SK-N-SH (cell line): Measurements from ENCODE around the gene LHPP. TPM values are rescaled to one million over a fixed set of nuclear protein-coding genes. Genes with fewer than 3 reads are reported as not detected.

Source experiments
- CTCF ChIA-PET: fragments of 300-600, 350-600 bp; formaldehyde crosslinking; extraction: SDS; loops from one replicate; lab custom pipeline; 2021; lab: Yijun Ruan, JAX
- POLR2A ChIA-PET: fragments of 350-600 bp; sonication (Branson Sonifier 250); formaldehyde crosslinking; extraction: SDS; loops from one replicate; lab custom pipeline; 2020; ENCODE audit warnings: antibody characterized with exemption, inconsistent platforms; lab: Yijun Ruan, JAX
- DNase-seq: peaks from one replicate; pipeline ENCODE4 v3.0.0; 2012
- H2AFZ ChIP-seq: fragments of 200-600 bp; sonication (generic); 2 replicates; pipeline ENCODE4 v1.8.1; 2016; ENCODE audit warnings: antibody characterized with exemption, mild to moderate bottlenecking, low read depth
- H3F3A ChIP-seq: fragments of 200-600 bp; sonication (generic); replicated peaks from 2 replicates; pipeline ENCODE3; 2016; ENCODE audit warnings: antibody characterized with exemption, mild to moderate bottlenecking; ENCODE audit not compliant: insufficient read depth
- H3K27ac ChIP-seq, 2 experiments: fragments of 200-500 bp in 1 of 2; fragments of 200-600 bp in 1 of 2; sonication (Bioruptor generic) in 1 of 2; sonication (generic), shearing (Covaris generic) in 1 of 2; 2 replicates each; pipeline versions ENCODE4 v1.5.1 to v1.6.1; 2014 to 2016; ENCODE audit warnings: low read depth in 2 of 2, inconsistent platforms in 1 of 2, low read length in 1 of 2, mild to moderate bottlenecking in 1 of 2, mixed read lengths in 1 of 2
- H3K27me3 ChIP-seq: fragments of 200-600 bp; sonication (generic), shearing (Covaris generic); 2 replicates; pipeline ENCODE4 v1.6.1; 2016; ENCODE audit warnings: mixed run types; ENCODE audit not compliant: insufficient read depth
- H3K36me3 ChIP-seq, 2 experiments: fragments of 200-500 bp in 1 of 2; fragments of 200-600 bp in 1 of 2; sonication (Bioruptor generic) in 1 of 2; sonication (generic) in 1 of 2; replicated peaks in 1 of 2; 2 replicates each; pipeline versions ENCODE3 to v1.5.1; 2014 to 2016; ENCODE audit warnings: low read length in 1 of 2, mild to moderate bottlenecking in 1 of 2; ENCODE audit not compliant: insufficient read depth in 2 of 2, control insufficient read depth in 1 of 2
- H3K4me1 ChIP-seq, 2 experiments: fragments of 200-500 bp in 1 of 2; fragments of 200-600 bp in 1 of 2; sonication (Bioruptor generic) in 1 of 2; sonication (generic), shearing (Covaris generic) in 1 of 2; 2 replicates each; pipeline versions ENCODE4 v1.5.1 to v1.6.1; 2014 to 2016; ENCODE audit warnings: low read depth in 1 of 2, low read length in 1 of 2, mixed run types in 1 of 2; ENCODE audit not compliant: insufficient read depth in 2 of 2, control insufficient read depth in 1 of 2
- H3K4me2 ChIP-seq: fragments of 200-600 bp; sonication (generic), shearing (Covaris generic); 2 replicates; pipeline ENCODE4 v1.6.1; 2017; ENCODE audit warnings: mixed run types
- H3K4me3 ChIP-seq, 2 experiments: fragments of 200-500 bp in 1 of 2; fragments of 200-600 bp in 1 of 2; sonication (Bioruptor generic) in 1 of 2; sonication (generic), shearing (Covaris generic) in 1 of 2; 2 replicates each; pipeline versions ENCODE4 v1.5.1 to v1.8.1; 2014 to 2016; ENCODE audit warnings: low read depth in 2 of 2, inconsistent platforms in 1 of 2, low read length in 1 of 2, mild to moderate bottlenecking in 1 of 2, mixed read lengths in 1 of 2, moderate library complexity in 1 of 2
- H3K79me2 ChIP-seq: fragments of 200-600 bp; sonication (generic); 2 replicates; pipeline ENCODE4 v1.8.1; 2017; ENCODE audit warnings: mild to moderate bottlenecking; ENCODE audit not compliant: insufficient read depth
- H3K9ac ChIP-seq: fragments of 200-600 bp; sonication (generic); 2 replicates; pipeline ENCODE4 v1.6.1; 2017; ENCODE audit warnings: mixed run types
- H3K9me2 ChIP-seq: fragments of 200-600 bp; sonication (generic); 2 replicates; pipeline ENCODE4 v1.6.1; 2017; ENCODE audit warnings: mixed run types
- H3K9me3 ChIP-seq: fragments of 200-600 bp; sonication (generic); 2 replicates; pipeline ENCODE4 v1.6.1; 2017; ENCODE audit warnings: mixed run types, mild to moderate bottlenecking, moderate library complexity
- H4K20me1 ChIP-seq: fragments of 200-600 bp; sonication (generic); 2 replicates; pipeline ENCODE4 v1.6.1; 2017; ENCODE audit warnings: mild to moderate bottlenecking, mixed run types; ENCODE audit not compliant: insufficient read depth
- FOSL2 ChIP-seq: IDR thresholded peaks from 2 replicates; pipeline ENCODE4 v1.4.0; 2012; ENCODE audit warnings: low read depth, mild to moderate bottlenecking, moderate library complexity, borderline replicate concordance
- FOXJ3 ChIP-seq: sonication (generic); formaldehyde crosslinking; IDR thresholded peaks from 2 replicates; pipeline ENCODE4 v1.5.1; 2020; ENCODE audit warnings: mild to moderate bottlenecking, missing genetic modification reagents
- GATA2 ChIP-seq: sonication (generic); formaldehyde crosslinking; IDR thresholded peaks from 2 replicates; pipeline ENCODE4 v1.5.0; 2020; ENCODE audit warnings: mild to moderate bottlenecking, missing genetic modification reagents
- JUND ChIP-seq: IDR thresholded peaks from 2 replicates; pipeline ENCODE4 v1.4.0; 2012
- POLR2AphosphoS5 ChIP-seq: IDR thresholded peaks from 2 replicates; pipeline ENCODE4 v1.6.1; 2012; ENCODE audit warnings: low read depth, low read length
- RAD21 ChIP-seq: IDR thresholded peaks from 2 replicates; pipeline ENCODE4 v1.6.1; 2012; ENCODE audit warnings: mild to moderate bottlenecking, low read length
- RCOR1 ChIP-seq: fragments of 150-350 bp; IDR thresholded peaks from 2 replicates; pipeline ENCODE4 v1.6.1; 2017; ENCODE audit warnings: antibody characterized with exemption, low read length
- TEAD4 ChIP-seq: IDR thresholded peaks from 2 replicates; pipeline ENCODE4 v1.4.0; 2012; ENCODE audit warnings: mild to moderate bottlenecking, borderline replicate concordance; ENCODE audit not compliant: insufficient read depth
- USF1 ChIP-seq: IDR thresholded peaks from 2 replicates; pipeline ENCODE4 v1.4.0; 2012; ENCODE audit warnings: low read depth, borderline replicate concordance
- USF2 ChIP-seq: fragments of 150-350 bp; IDR thresholded peaks from 2 replicates; pipeline ENCODE4 v1.6.1; 2017; ENCODE audit warnings: antibody characterized with exemption, low read length, low read depth, borderline replicate concordance
- WGBS: methylation state at CpG from one replicate; pipeline ENCODE4 v1.1.6; 2017; ENCODE audit warnings: low lambda C conversion rate; 5-methylcytosine and 5-hydroxymethylcytosine counted together
- polyA plus RNA-seq, 3 experiments: library from polyadenylated mRNA; depleted of rRNA; stranded (reverse); fragments of >200 nt; gene quantifications; 2 replicates each; pipeline ENCODE4 v1.2.3, GENCODE V29; 2012
- TF ChIP-seq, protein P1 (sequence below): fragments of 200-600 bp; sonication (generic); IDR thresholded peaks from 2 replicates; pipeline ENCODE4 v1.6.1; 2017; ENCODE audit warnings: antibody characterized with exemption, mild to moderate bottlenecking, moderate library complexity
- TF ChIP-seq, protein P2 (sequence below): IDR thresholded peaks from 2 replicates; pipeline ENCODE4; 2012

LHPP gene
- polyA plus RNA-seq, 1 of the 3 experiments (the other 2 are of a cell fraction), result 29.8 TPM

DNA sequence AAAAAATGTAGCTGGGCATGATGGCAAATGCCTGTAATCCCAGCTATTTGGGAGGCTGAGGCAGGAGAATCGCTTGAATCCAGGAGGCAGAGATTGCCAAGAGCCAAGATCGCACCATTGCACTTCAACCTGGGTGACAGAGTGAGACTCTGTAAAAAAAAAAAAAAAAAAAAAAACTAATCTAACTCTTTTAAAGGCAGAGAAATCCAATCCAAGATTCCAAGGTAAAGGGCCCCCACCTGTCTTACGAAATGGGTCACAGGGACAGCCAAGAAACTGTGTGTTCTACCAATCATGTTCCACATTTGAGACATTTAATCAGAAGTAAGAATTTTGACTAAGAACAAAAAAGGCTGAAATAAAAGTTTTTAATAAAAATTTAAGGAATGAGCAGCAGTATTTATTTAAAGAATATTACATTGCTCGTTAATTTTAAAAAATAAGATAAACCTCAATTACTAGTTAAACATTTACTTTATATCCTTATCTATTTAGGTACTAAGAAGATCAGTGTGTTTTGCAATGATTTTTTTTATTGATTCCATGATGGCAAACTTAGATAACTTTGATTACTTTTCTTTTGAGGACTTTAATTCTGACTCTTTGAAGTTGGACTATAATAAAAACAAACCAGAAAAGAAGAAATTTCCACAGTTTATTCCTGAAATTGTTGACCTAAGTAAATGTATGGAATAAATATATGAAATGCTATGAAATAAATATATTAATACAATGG is 36.2 kb upstream of the LHPP start:
- WGBS, result 74% methylated on average over 4 of the region's 4 CpGs
- DNase-seq, result no peak
- no peaks in the 10 kb centered on the region for H3F3A ChIP-seq
- CTCF ChIA-PET, result interaction anchor here (0.6 kb wide), 1 partner anchor 98 kb away, joined by 3 read pairs; no protein-coding TSS in a partner anchor
- no peak overlapping the region for H2AFZ ChIP-seq
- no peak for TF ChIP-seq RCOR1
- TF ChIP-seq USF2, result no peak
- TF ChIP-seq POLR2AphosphoS5, result no peak
- no peak for TF ChIP-seq GATA2 (CRISPR knock-in tag)
- no peak for TF ChIP-seq FOXJ3 (CRISPR knock-in tag)
- TF ChIP-seq, protein P1, sequence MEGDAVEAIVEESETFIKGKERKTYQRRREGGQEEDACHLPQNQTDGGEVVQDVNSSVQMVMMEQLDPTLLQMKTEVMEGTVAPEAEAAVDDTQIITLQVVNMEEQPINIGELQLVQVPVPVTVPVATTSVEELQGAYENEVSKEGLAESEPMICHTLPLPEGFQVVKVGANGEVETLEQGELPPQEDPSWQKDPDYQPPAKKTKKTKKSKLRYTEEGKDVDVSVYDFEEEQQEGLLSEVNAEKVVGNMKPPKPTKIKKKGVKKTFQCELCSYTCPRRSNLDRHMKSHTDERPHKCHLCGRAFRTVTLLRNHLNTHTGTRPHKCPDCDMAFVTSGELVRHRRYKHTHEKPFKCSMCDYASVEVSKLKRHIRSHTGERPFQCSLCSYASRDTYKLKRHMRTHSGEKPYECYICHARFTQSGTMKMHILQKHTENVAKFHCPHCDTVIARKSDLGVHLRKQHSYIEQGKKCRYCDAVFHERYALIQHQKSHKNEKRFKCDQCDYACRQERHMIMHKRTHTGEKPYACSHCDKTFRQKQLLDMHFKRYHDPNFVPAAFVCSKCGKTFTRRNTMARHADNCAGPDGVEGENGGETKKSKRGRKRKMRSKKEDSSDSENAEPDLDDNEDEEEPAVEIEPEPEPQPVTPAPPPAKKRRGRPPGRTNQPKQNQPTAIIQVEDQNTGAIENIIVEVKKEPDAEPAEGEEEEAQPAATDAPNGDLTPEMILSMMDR, result no peak
- no peak for TF ChIP-seq JUND
- TF ChIP-seq FOSL2, result no peak
- no peak for TF ChIP-seq RAD21
- TF ChIP-seq TEAD4, result no peak
- no peak for TF ChIP-seq USF1
- TF ChIP-seq, protein P2, sequence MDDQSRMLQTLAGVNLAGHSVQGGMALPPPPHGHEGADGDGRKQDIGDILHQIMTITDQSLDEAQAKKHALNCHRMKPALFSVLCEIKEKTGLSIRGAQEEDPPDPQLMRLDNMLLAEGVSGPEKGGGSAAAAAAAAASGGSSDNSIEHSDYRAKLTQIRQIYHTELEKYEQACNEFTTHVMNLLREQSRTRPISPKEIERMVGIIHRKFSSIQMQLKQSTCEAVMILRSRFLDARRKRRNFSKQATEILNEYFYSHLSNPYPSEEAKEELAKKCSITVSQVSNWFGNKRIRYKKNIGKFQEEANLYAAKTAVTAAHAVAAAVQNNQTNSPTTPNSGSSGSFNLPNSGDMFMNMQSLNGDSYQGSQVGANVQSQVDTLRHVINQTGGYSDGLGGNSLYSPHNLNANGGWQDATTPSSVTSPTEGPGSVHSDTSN, result no peak
- TF ChIP-seq, all 33 proteins: peak for 0
- H3K4me1 ChIP-seq, result no peaks in the 10 kb centered on the region
- H3K9me3 ChIP-seq, result no peaks in the 10 kb centered on the region
- POLR2A ChIA-PET, result no interaction called here
- H3K36me3 ChIP-seq, result no peaks in the 10 kb centered on the region
- no peak overlapping the region for H3K9ac ChIP-seq
- no peaks in the 10 kb centered on the region for H3K79me2 ChIP-seq
- H3K27me3 ChIP-seq, result peaks cover 39% of the 10 kb centered on the region; the same call in 1 of the 2 replicates
- no peak overlapping the region for H3K4me3 ChIP-seq
- no peaks in the 10 kb centered on the region for H4K20me1 ChIP-seq
- H3K9me2 ChIP-seq, result no peaks in the 10 kb centered on the region
- no peak overlapping the region for H3K27ac ChIP-seq
- no peak overlapping the region for H3K4me2 ChIP-seq
